NCI-H2196 treated with DMSO at 0.1 percent for 48 hours (cell line): Measurements from ENCODE around the gene DBNL.

Experiments used
- DNase-seq: peaks from one replicate; lab custom pipeline; 2025; ENCODE audit not compliant: unreplicated experiment; lab: John Stamatoyannopoulos, UW

The DBNL gene

GRCh38 chr7:44061645-44062179, 17.2 kb downstream of the DBNL start:
- no peak for DNase-seq

DNA sequence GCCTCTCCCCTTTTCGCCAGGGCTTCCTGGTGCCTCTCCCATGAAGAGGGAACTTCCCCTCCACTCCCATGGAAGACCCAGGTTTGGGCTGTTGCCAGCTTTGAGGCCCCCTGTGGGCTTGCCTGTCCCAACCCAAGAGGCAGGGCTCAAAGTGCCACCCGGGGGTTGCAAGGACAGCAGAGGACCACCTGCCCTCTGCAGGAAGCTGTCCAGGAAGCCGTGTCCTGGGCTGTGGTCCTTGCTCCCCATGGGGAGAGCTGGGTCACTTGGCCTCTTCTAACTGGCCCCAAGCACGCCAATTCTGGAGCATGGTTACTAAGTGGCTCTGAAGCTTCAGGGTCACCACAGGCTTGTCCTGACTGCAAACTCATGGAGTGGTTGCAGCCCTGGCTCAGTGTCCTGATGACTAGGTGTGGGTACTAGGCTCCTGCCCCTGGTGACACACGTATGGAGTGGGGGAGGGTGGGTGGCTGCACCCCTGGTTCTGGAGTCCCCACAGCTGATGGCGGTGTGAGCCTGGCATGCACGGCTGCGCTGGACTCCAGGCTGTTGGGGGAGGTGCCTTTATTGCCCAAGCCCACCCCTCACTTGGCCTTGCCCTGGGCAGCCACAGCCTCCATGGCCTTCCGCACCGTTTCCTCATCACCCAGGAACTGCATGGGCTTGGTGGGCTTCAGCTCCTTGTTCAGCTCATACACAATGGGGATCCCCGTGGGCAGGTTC, 17.8 kb downstream of the DBNL start:
- DNase-seq: no peak

DNA sequence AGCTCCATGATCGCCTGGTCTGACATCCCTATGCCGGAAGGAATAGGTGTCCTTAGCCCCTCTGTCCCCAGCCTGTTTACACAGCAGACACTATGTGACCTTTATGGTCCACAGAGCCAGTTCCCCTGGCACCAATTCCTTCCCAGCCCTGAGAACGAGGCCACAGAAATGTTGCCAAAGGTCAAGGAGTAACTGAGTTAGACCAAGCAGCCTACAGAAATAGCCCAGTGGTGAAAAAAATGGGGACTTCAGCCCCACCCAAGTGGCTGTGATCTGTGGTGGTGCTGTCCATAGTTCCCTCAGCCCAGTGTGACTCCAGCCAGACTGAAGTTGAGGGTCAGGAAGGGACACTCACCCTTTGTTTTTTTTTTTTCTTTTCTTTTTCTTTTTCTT, 18.4 kb downstream of the DBNL start:
- DNase-seq: no peak

DNA sequence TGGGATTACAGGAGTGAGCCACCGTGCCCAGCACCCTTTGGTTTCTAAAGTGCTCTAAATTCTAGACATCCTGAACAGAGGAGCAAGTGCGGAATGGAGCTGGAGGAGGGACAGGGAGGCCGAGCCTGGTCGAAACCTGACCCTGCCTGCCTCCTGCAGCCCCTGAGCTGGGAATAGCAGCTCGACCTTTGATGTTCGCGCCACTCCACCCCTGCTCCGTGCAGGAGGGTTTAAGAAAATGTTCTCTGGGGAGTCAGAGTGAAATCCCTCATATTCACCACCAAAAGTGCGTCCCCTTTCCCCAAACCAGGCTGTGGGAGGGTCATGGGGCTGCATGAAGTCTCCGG, 19.0 kb downstream of the DBNL start:
- DNase-seq: no peak

- DNase-seq: no peak
Observed at GRCh38 chr7:44063894-44064651, 19.6 kb downstream of the DBNL start.

DNA sequence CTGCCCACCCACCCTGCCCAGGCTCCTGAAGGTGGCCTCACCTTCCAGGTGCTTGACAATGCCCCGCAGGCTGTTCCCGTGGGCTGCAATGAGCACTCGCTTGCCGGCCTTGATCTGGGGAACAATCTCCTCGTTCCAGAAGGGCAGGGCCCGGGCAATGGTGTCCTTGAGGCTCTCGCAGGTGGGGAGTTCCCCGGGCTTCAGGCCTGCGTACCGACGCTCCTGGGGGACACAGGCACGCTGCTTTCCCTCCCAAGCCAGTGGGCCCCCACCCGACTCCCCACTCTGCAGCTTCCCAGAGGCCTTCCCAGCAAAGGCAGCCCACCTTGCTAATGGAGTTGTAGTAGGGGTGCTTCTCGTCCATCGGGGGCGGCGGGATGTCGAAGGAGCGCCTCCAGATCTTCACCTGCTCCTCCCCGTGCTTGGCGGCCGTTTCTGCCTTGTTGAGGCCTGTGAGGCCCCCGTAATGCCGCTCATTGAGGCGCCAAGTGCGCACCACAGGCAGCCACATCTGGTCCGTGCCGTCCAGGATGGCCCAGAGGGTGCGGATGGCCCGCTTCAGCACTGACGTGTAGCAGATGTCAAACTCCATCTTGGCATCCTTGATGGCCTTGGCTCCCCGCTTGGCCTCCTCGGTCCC, 20.4 kb downstream of the DBNL start:
- DNase-seq: no peak

- no peak for DNase-seq
Observed at GRCh38 chr7:44065431-44066110, 21.1 kb downstream of the DBNL start, which contains the start of gene PGAM2. PGAM2 (minus strand) TSS chr7:44065567; CDS start chr7:44065529, 38 bp downstream.

- no peak for DNase-seq
Observed at GRCh38 chr7:44066111-44066460, 21.6 kb downstream of the DBNL start.

DNA sequence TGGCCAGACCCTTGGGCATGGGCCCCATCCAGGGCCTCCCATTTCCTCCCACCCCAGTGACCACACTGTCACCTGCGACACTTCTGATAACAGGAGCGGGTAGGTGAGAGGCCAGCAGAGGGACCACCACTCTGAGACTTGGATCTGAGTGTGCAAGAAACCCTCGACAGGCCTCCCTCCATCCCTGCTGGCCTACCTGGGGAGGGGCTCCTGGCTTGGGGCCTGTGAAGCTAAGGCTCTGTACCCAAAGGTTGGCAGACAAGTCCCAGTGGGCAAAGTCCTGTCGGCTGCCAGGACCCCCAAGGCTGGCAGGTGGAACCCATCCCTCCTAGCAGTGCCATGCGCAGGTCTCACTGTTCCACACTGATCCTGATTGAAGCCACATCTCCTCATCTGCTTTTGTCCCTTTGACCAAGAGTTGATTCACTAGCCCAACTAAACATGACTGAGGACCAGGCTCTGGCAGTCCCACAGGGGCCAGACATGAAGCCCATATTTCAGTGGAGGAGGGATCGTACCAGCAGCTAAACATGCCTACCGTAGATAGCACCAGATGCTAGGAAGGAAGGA, 22.1 kb downstream of the DBNL start:
- no peak for DNase-seq

DNA sequence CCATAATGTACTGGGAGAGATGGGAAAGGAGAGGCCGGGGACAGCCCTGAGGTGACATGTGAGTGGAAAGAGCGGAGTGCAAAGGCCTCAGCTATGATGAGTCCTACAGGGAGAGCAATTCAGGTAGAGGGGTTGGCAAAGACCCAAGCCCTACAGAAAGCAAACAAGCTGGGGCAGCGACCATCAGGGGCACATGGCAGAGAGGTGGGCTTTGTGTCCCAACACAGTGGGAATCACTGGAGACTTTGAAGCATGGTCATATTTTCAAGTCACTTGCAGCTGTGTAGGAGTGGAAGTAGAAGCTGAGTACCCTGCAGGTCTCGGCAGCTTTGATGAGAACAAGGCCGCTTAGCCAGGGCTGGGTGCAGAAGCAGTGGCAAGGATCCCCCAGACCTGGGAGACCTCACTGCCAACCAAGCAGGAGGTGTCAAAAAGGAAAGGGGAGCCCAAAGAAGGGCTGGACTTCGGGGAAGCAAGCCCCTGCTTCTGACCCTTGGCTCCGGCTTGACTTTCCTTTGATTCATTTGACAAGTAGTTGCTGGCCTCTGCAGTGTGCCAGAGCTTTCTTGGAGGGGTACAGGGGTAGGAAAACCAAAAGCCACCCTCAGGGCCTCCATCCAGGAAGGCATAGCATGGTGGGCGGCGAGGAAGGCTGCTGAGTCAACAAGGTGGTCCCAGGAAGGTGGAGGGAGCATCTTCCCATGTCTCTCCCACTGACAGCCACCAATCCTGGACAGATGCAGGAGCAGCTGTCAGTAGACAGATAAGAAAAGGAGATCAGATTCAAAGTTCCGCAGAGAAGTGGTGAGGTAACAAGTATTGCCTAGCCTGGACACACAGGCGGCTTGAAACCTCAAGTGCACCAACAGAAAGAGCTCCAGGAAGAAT, 22.8 kb downstream of the DBNL start:
- DNase-seq: no peak

DNA sequence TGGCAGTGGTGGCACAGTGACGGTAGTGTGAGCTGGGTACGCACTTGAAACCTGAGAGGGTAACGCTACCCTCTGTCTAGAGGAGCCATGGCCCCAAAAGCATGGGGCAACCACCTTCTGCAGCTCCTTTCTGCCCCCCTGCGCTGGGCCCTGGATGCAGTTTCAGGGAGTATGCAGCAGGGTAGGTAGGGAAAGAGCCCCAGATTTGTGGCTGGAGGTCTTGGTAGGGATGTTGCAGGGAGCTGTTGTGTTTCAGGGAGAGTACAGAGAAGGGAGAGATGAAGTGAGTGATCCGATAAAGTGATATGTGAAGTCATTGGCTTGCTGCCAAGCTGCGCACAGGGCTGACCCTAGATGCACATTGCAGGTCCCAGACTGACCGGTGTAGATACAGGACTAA, 23.6 kb downstream of the DBNL start:
- no peak for DNase-seq

DNA sequence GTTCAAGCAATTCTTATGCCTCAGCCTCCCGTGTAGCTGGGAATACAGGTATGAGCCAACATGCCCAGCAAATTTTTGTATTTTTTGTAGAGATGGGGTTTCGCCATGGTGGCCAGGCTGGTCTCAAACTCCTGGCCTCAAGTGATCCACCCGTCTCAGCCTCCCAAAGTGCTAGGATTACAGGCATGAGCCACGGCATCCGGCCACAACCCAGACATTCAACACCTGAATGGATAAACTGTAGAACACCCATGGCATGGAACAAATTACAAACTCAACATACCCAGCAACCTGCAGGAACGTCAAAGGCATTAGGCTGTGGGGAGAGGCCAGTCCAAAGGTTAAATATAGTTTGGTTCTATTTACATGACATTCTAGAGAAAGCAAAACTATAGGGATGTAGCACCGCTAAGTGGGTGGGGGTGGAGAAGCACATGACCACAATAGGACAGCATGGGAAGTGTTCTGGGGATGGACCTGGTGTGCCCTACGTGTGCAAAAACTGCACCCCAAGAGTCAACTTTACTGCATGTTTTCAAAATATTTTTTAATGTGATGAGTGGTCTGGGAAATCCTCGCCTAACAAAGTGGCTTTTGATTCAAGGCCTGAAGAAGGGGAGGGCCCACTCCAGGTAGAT, 27.3 kb downstream of the DBNL start:
- no peak for DNase-seq

DNA sequence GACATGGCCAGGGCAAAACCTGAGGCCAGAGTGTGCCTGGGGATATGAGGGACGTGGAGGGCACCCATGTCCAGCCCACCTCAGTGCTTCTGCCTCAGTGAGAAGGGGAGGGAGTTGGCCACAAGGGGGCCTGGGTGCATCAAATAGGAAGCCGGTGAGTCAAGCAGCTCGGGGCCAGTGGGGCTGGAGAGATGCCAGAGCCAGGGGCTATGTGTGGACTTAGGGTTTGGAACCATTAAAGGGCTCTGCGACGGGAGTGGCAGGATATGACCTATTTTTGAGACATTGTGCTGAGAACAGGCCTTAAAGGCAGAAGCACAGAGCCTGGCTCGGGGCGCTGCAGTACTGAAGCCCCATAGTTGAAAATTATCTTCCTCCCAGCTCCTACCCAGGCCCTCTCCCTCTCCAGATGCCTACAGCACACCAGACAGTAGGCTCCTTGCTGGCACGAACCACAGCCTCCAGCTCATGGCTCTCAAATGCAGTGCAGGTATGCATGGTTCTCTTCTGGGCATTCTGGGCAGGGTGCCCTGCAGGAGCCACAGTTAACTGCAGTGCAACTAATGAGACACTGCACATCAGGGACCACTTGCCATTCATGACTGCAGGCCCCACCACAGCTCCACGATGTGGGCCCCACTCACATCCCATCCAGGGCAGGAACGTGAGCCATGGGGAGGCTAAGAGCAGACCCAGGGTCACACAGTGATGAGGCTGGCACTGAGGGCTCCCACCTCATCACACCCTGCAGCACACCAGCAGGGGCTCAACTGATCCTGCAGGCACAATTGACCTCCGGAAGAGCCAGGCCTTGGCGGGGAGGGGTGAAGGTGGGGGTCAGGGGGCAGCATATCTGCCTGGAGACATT, 28.1 kb downstream of the DBNL start:
- peak; percentile 26 for DNase-seq

GRCh38 chr7:44073664-44074348, 29.3 kb downstream of the DBNL start:
- DNase-seq: no peak

DNA sequence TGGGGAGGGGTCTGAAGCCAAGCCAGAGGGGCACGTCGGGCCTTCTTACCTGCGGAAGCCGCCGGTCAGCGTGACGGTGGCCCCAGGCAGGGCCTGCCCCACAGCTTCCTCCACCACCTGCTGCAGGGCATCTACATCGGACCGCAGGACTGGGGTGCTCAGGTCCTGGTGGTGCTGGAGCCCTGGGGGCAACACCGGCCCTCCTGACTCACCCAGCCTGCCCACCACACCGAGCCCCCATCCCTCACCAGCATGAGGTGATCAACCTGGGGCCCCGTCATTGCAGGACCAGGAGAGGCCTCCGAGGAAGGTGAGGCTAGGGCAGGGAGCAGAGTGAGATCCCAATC, 29.8 kb downstream of the DBNL start:
- DNase-seq: no peak

- DNase-seq: no peak
Observed at GRCh38 chr7:44075296-44076075, 31.0 kb downstream of the DBNL start.

DNA sequence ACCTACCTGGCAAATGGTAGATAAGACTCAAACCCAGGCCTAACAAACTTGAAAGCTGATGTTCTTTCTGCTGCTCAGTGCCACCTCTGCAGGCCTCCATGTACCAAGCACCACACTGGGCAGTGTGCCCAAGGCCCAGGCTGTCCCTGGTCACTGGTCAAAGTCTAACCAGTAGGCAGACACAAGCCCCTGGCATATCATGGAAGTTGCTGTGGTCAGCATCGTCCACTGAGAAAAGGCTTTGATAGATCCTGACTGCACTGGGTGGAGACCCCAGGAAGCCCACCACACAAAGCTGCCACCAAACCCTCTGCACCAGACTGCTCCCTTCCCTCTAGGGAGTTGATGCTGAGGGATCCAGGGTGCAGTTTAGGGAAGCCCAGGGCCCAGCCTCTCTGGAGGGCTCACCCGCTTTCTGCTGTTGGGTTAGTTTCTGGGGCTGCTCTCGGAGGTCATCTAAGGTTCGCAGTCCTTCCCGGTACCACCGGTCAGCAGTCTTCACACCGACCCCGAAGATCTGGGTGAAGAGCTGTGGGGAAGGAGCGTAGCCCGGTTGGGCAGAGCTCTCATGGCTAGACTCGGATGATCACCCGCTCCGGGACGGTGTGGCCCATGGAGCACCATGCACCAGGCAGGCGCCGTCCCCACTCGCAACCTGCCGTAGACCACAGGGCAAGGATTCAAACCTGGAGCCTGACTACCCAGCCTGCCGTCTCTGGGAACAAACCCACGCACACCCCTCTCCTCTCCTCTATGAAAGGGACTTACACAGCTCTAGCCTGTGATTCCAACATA, 31.8 kb downstream of the DBNL start:
- DNase-seq: no peak
